Endothelial cell of umbilical vein (primary cell): Measurements from ENCODE around the gene OR52B6. TPM values are rescaled to one million over a fixed set of nuclear protein-coding genes. Genes with fewer than 3 reads are reported as not detected.

Source experiments
- Bru-seq: library from RNA; stranded (reverse); fragments of 400-500 nt; gene quantifications from one replicate; lab custom pipeline; 2021; lab: Mats Ljungman, UMichigan
- BruChase-seq, 2 experiments: library from RNA; stranded (reverse); fragments of 400-500 nt; gene quantifications; one replicate each; lab custom pipeline; 2021; lab: Mats Ljungman, UMichigan
- BruUV-seq: library from RNA; stranded (reverse); fragments of 400-500 nt; replicated peaks from 2 replicates; lab custom pipeline; 2021; lab: Mats Ljungman, UMichigan
- CTCF ChIA-PET: fragments of 300-600, 350-600 bp; sonication (Branson Sonifier 250); formaldehyde crosslinking; loops from one replicate; lab custom pipeline; 2021; ENCODE audit warnings: antibody characterized with exemption, inconsistent platforms; lab: Charles Lee
- POLR2A ChIA-PET: fragments of 300-600, 350-600 bp; sonication (Branson Sonifier 250); formaldehyde crosslinking; loops from one replicate; lab custom pipeline; 2021; ENCODE audit warnings: antibody characterized with exemption, inconsistent platforms; lab: Charles Lee
- DNase-seq: peaks from one replicate; pipeline ENCODE4 v3.0.0-alpha.2; 2011; ENCODE audit warnings: low read depth, low spot score
- FAIRE-seq: peaks from 2 replicates; lab custom pipeline; 2011; peaks lifted over from hg19 to GRCh38; lab: Jason Lieb, UNC
- H2AFZ ChIP-seq: 2 replicates; pipeline ENCODE4 v1.6.0; 2012; ENCODE audit warnings: low read depth, low read length, control low read depth, inconsistent platforms
- H3K27ac ChIP-seq: 2 replicates; pipeline ENCODE4 v1.5.1; 2011; ENCODE audit warnings: low read depth, mild to moderate bottlenecking, control low read depth, low read length, moderate library complexity; ENCODE audit not compliant: insufficient read depth
- H3K27me3 ChIP-seq, 2 experiments: 2 replicates each; pipeline versions ENCODE4 v1.6.0 to v1.6.1; 2011; ENCODE audit warnings: low read length in 2 of 2, mixed read lengths in 1 of 2; ENCODE audit not compliant: control insufficient read depth in 2 of 2, insufficient read depth in 2 of 2
- H3K36me3 ChIP-seq, 2 experiments: 2 replicates in 1 of 2; 3 replicates in 1 of 2; pipeline ENCODE4 v1.5.1; 2011; ENCODE audit warnings: low read length in 2 of 2, mild to moderate bottlenecking in 1 of 2, moderate library complexity in 1 of 2; ENCODE audit not compliant: control insufficient read depth in 2 of 2, insufficient read depth in 2 of 2; ENCODE audit errors: extremely low read depth in 1 of 2
- H3K4me1 ChIP-seq: 3 replicates; pipeline ENCODE4 v1.5.1; 2011; ENCODE audit warnings: mild to moderate bottlenecking, low read length; ENCODE audit not compliant: control insufficient read depth, insufficient read depth; ENCODE audit errors: extremely low read depth
- H3K4me2 ChIP-seq: 2 replicates; pipeline ENCODE4 v1.6.1; 2011; ENCODE audit warnings: low read length, control low read depth, mixed read lengths; ENCODE audit not compliant: insufficient read depth
- H3K4me3 ChIP-seq, 3 experiments: fragments of 200-600 bp in 1 of 3; sonication (generic), shearing (Covaris generic) in 1 of 3; replicated peaks in 1 of 3; 2 replicates each; pipeline ENCODE4 v1.5.1; 2011 to 2016; ENCODE audit warnings: control low read depth in 3 of 3, low read length in 3 of 3, mild to moderate bottlenecking in 2 of 3, inconsistent platforms in 1 of 3, low read depth in 1 of 3, moderate library complexity in 1 of 3; ENCODE audit not compliant: insufficient read depth in 1 of 3
- H3K79me2 ChIP-seq: 2 replicates; pipeline ENCODE4 v1.6.0; 2012; ENCODE audit warnings: low read length, inconsistent platforms; ENCODE audit not compliant: control insufficient read depth, insufficient read depth
- H3K9ac ChIP-seq: replicated peaks from 2 replicates; pipeline ENCODE3; 2011; ENCODE audit warnings: low read length, control low read depth; ENCODE audit not compliant: insufficient read depth; ENCODE audit errors: extremely low read depth
- H3K9me1 ChIP-seq: replicated peaks from 3 replicates; pipeline ENCODE4 v1.6.0; 2011; ENCODE audit warnings: mild to moderate bottlenecking, low read length; ENCODE audit not compliant: control insufficient read depth, insufficient read depth; ENCODE audit errors: extremely low read depth
- H3K9me3 ChIP-seq: replicated peaks from 2 replicates; pipeline ENCODE4 v1.5.1; 2012; ENCODE audit warnings: low read length, inconsistent platforms; ENCODE audit not compliant: control insufficient read depth, insufficient read depth
- H4K20me1 ChIP-seq: replicated peaks from 2 replicates; pipeline ENCODE3; 2011; ENCODE audit warnings: mild to moderate bottlenecking, low read length; ENCODE audit not compliant: control insufficient read depth, insufficient read depth; ENCODE audit errors: extremely low read depth
- CTCF ChIP-seq, 2 donors: IDR thresholded peaks; 1 replicate in 1 of 2; 2 replicates in 1 of 2; pipeline ENCODE4 v1.5.1; 2011; ENCODE audit warnings: low read length in 2 of 2, mild to moderate bottlenecking in 2 of 2, moderate library complexity in 2 of 2, control low read depth in 1 of 2, inconsistent platforms in 1 of 2, low read depth in 1 of 2; ENCODE audit not compliant: insufficient read depth in 1 of 2; ENCODE audit errors: extremely low read depth in 1 of 2
- EZH2 ChIP-seq: IDR thresholded peaks from 2 replicates; pipeline ENCODE4 v1.6.1; 2012; ENCODE audit warnings: borderline replicate concordance, low read depth, mild to moderate bottlenecking, moderate library complexity, low read length, inconsistent platforms; ENCODE audit not compliant: severe bottlenecking
- FOS ChIP-seq: IDR thresholded peaks from 2 replicates; pipeline ENCODE4 v1.6.1; 2011; ENCODE audit warnings: mild to moderate bottlenecking, low read length, moderate library complexity, borderline replicate concordance; ENCODE audit not compliant: insufficient read depth
- GATA2 ChIP-seq: IDR thresholded peaks from 2 replicates; pipeline ENCODE4 v1.7.0; 2011; ENCODE audit warnings: low read depth, mild to moderate bottlenecking, moderate library complexity, mixed read lengths, low read length; ENCODE audit not compliant: insufficient read length, insufficient read depth
- MAX ChIP-seq: IDR thresholded peaks from 2 replicates; pipeline ENCODE4 v1.6.1; 2011; ENCODE audit not compliant: insufficient read depth, insufficient read length
- POLR2A ChIP-seq: IDR thresholded peaks from 2 replicates; pipeline ENCODE4 v1.6.1; 2012; ENCODE audit warnings: low read depth, mild to moderate bottlenecking, control low read depth, low read length
- POLR2AphosphoS5 ChIP-seq: IDR thresholded peaks from 2 replicates; pipeline ENCODE4 v1.6.1; 2012; ENCODE audit warnings: low read depth, mild to moderate bottlenecking, control low read depth, low read length, moderate library complexity; ENCODE audit not compliant: insufficient read depth
- dilution Hi-C: fragments of 300-500 bp; cut with MboI; formaldehyde crosslinking; loops from one replicate; pipeline ENCODE4 v1.15.0; 2019; ENCODE audit warnings: low sequenced_read_pairs; ENCODE audit not compliant: extremely low pct_ligation_motif_present
- intact Hi-C: fragments of 100-400 bp; cut with micrococcal nuclease; formaldehyde crosslinking; loops from one replicate; pipeline ENCODE4 v1.10.0; 2022
- long read RNA-seq: library from polyadenylated mRNA; stranded (forward); transcript quantifications from one replicate; pipeline ENCODE4 v2.0.0, GENCODE V29; 2021
- polyA minus RNA-seq, 3 experiments: library from RNA; depleted of rRNA, polyadenylated mRNA; stranded (reverse); fragments of >200 nt; gene quantifications; 1 replicate in 1 of 3; 2 replicates in 2 of 3; pipeline ENCODE4 v1.2.3, GENCODE V29; 2011
- polyA plus RNA-seq, 4 experiments: library from polyadenylated mRNA; depleted of rRNA in 3 of 4; stranded (reverse) in 3 of 4; unstranded in 1 of 4; fragments of >200 nt; gene quantifications; 2 replicates each; pipeline versions ENCODE4 v1.2.1 to v1.2.3, GENCODE V29; 2011 to 2012; ENCODE audit warnings: missing spikeins in 1 of 4
- total RNA-seq: library from RNA; stranded (reverse); gene quantifications from 2 replicates; pipeline ENCODE4 v1.2.3, GENCODE V29; 2021

OR52B6 gene
- not detected in 2 replicates for total RNA-seq
- polyA plus RNA-seq = not detected in 2 replicates
- polyA plus RNA-seq (2011; cell fraction: cytosol; rRNA removed) = not detected in 2 replicates
- not detected in 2 replicates for polyA plus RNA-seq (2011; cell fraction: nucleus; rRNA removed)
- not detected in 2 replicates for polyA plus RNA-seq (2012)
- not detected in 2 replicates for polyA minus RNA-seq
- polyA minus RNA-seq (2011; cell fraction: cytosol; rRNA and poly(A)+ RNA removed) = not detected
- polyA minus RNA-seq (2011; cell fraction: nucleus; rRNA and poly(A)+ RNA removed) = not detected in 2 replicates
- not detected for Bru-seq, nascent RNA
- not detected for BruChase-seq, experiment 1, labeled RNA remaining after a 6-hour chase
- BruChase-seq, experiment 2, labeled RNA remaining after a 2-hour chase = not detected
- long read RNA-seq = 0 reads

GRCh38 chr11:5580577-5580976 lies at the start of gene OR52B6:
Gene OR52B6, plus strand, starts transcription at chr11:5580877. Its CDS starts 0 bp downstream, at chr11:5580877.
- peaks cover 0 to 3% of the 10 kb centered on the region in 2 experiments for H3K27me3 ChIP-seq
- POLR2A ChIA-PET = no interaction called here
- FAIRE-seq = no peak

More at GRCh38 chr11:5580577-5580976, at the start of gene OR52B6:
- DNase-seq = no peak
- BruUV-seq = no TSS peak
- Histone ChIP-seq H3K36me3 (no peaks in the 10 kb centered on the region), H3K79me2 (no peaks in the 10 kb centered on the region), H3K9me3 (no peaks in the 10 kb centered on the region), H3K4me2 (no peak within 1 kb of the TSS), H3K9ac (no peak within 1 kb of the TSS), H4K20me1 (no peaks in the 10 kb centered on the region), H3K4me1 (no peaks in the 10 kb centered on the region), H3K9me1 (no peaks in the 10 kb centered on the region), H3K4me3 (no peak within 1 kb of the TSS), H3K27ac (no peak within 1 kb of the TSS), H2AFZ (no peak within 1 kb of the TSS)
- TF ChIP-seq GATA2 = no peak
- TF ChIP-seq FOS = no peak
- no peak for TF ChIP-seq CTCF (IDR thresholded peaks at IDR 0.05; ENCODE audit: extremely low read depth in 1 of 2, insufficient read depth in 1 of 2, low read depth in 1 of 2, low read length in 2 of 2)
- no peak for TF ChIP-seq POLR2A
- TF ChIP-seq POLR2AphosphoS5 = no peak
- TF ChIP-seq MAX = no peak
- TF ChIP-seq EZH2 = no peak
- intact Hi-C loops = no loop called here
- dilution Hi-C loops = no loop called here
- CTCF ChIA-PET = no interaction called here
